Glomerular visceral epithelial cell (primary cell): Measurements from ENCODE around the gene CSK.

Source experiments
- DNase-seq: peaks from one replicate; pipeline ENCODE4 v3.0.0-alpha.2; 2016; ENCODE audit errors: extremely low spot score

Gene CSK

GRCh38 chr15:74826364-74826819, 44.5 kb downstream of the CSK start, which contains the start of gene CPLX3:
Gene CPLX3 (plus strand): TSS chr15:74826627. CDS start chr15:74826704, 77 bp downstream.
- peak; percentile 21 for DNase-seq

GRCh38 chr15:74826921-74827320, 45.0 kb downstream of the CSK start:
- DNase-seq, result no peak

- DNase-seq, result no peak
Measured at GRCh38 chr15:74827614-74828013, 45.7 kb downstream of the CSK start.

GRCh38 chr15:74828835-74829234, 47.0 kb downstream of the CSK start:
- no peak for DNase-seq

- no peak for DNase-seq
Measured at GRCh38 chr15:74829486-74829885, 47.6 kb downstream of the CSK start.

GRCh38 chr15:74829991-74830390, 48.1 kb downstream of the CSK start:
- DNase-seq, result no peak

GRCh38 chr15:74830868-74831267, 49.0 kb downstream of the CSK start:
- DNase-seq, result no peak

GRCh38 chr15:74831813-74832495, 50.1 kb downstream of the CSK start:
- DNase-seq, result no peak

GRCh38 chr15:74832826-74833225, 50.9 kb downstream of the CSK start:
- no peak for DNase-seq

GRCh38 chr15:74833376-74834107, 51.7 kb downstream of the CSK start:
- DNase-seq, result no peak

GRCh38 chr15:74835312-74835823, 53.5 kb downstream of the CSK start:
- peak; percentile 69 for DNase-seq

GRCh38 chr15:74836846-74837245, 55.0 kb downstream of the CSK start:
- no peak for DNase-seq

- no peak for DNase-seq
Measured at GRCh38 chr15:74837482-74838136, 55.7 kb downstream of the CSK start.

- DNase-seq, result no peak
Measured at GRCh38 chr15:74838137-74838516, 56.2 kb downstream of the CSK start.

- DNase-seq, result no peak
Measured at GRCh38 chr15:74838746-74839525, 57.1 kb downstream of the CSK start.

GRCh38 chr15:74839526-74840395, 57.9 kb downstream of the CSK start:
- DNase-seq, result no peak

GRCh38 chr15:74840851-74841775, 59.2 kb downstream of the CSK start:
- no peak for DNase-seq

GRCh38 chr15:74841891-74842373, 60.1 kb downstream of the CSK start:
- no peak for DNase-seq
